HepG2 (cell line): Measurements from ENCODE around the gene TOM1L1. TPM values are rescaled to one million over a fixed set of nuclear protein-coding genes. Genes with fewer than 3 reads are reported as not detected.

Experiments
- ATAC-seq: fragments of 200-7000 bp; cut with Tn5 transposase; 3 replicates; pipeline ENCODE4 v1.9.1; 2020; ENCODE audit warnings: mild to moderate bottlenecking, moderate library complexity
- BruUV-seq: library from RNA; stranded (reverse); fragments of 400-500 nt; replicated peaks from 2 replicates; lab custom pipeline; 2021; lab: Mats Ljungman, UMichigan
- CTCF ChIA-PET: fragments of 300-600 bp; formaldehyde crosslinking; extraction: SDS; loops from one replicate; lab custom pipeline; 2021; ENCODE audit warnings: low total read pairs, inconsistent platforms, low intra/inter-chr PET ratio; lab: Yijun Ruan, JAX
- POLR2A ChIA-PET: fragments of 350-600 bp; sonication (Branson Sonifier 250); formaldehyde crosslinking; loops from one replicate; lab custom pipeline; 2020; ENCODE audit warnings: antibody characterized with exemption, inconsistent platforms; lab: Yijun Ruan, JAX
- DNase-seq: peaks from one replicate; pipeline ENCODE4 v3.0.0-alpha.2; 2015; ENCODE audit warnings: low spot score
- FAIRE-seq: peaks from 3 replicates; lab custom pipeline; 2011; peaks lifted over from hg19 to GRCh38; lab: Jason Lieb, UNC
- H2AFZ ChIP-seq: one replicate; pipeline ENCODE4 v1.6.1; 2011; ENCODE audit warnings: low read length, inconsistent platforms
- H3K27ac ChIP-seq: fragments of 300-600 bp; 3 replicates; pipeline ENCODE4 v1.8.0; 2011; ENCODE audit warnings: mixed run types, mild to moderate bottlenecking, mixed read lengths, low read length, inconsistent platforms; ENCODE audit not compliant: insufficient read depth; ENCODE audit errors: extremely low read length
- H3K27me3 ChIP-seq, 2 experiments: fragments of 200-600 bp in 1 of 2; 2 replicates in 1 of 2; 3 replicates in 1 of 2; pipeline versions ENCODE4 v1.6.0 to v1.8.0; 2011; ENCODE audit warnings: low read length in 2 of 2, mild to moderate bottlenecking in 2 of 2, moderate library complexity in 2 of 2, inconsistent platforms in 1 of 2; ENCODE audit not compliant: insufficient read depth in 2 of 2, control insufficient read depth in 1 of 2
- H3K36me3 ChIP-seq, 2 experiments: fragments of 200-600 bp in 1 of 2; replicated peaks in 1 of 2; 2 replicates in 1 of 2; 3 replicates in 1 of 2; pipeline versions ENCODE4 v1.5.1 to v1.8.0; 2011; ENCODE audit warnings: low read length in 2 of 2, inconsistent platforms in 1 of 2; ENCODE audit not compliant: insufficient read depth in 2 of 2, control insufficient read depth in 1 of 2
- H3K4me1 ChIP-seq: 2 replicates; pipeline ENCODE4 v1.5.1; 2012; ENCODE audit warnings: low read length, inconsistent platforms; ENCODE audit not compliant: insufficient read depth
- H3K4me2 ChIP-seq: 2 replicates; pipeline ENCODE4 v1.6.0; 2011; ENCODE audit warnings: low read depth, low read length, inconsistent platforms
- H3K4me3 ChIP-seq, 3 experiments: fragments of 200-600 bp in 1 of 3; sonication (generic), shearing (Covaris generic) in 1 of 3; replicated peaks in 1 of 3; 2 replicates each; pipeline ENCODE4 v1.5.1; 2011 to 2016; ENCODE audit warnings: low read length in 3 of 3, inconsistent platforms in 2 of 3, low read depth in 2 of 3, mild to moderate bottlenecking in 2 of 3, control low read depth in 1 of 3, mixed read lengths in 1 of 3; ENCODE audit not compliant: insufficient read depth in 1 of 3
- H3K79me2 ChIP-seq: one replicate; pipeline ENCODE4 v1.6.1; 2011; ENCODE audit warnings: low read length, inconsistent platforms; ENCODE audit not compliant: insufficient read depth
- H3K9ac ChIP-seq: 2 replicates; pipeline ENCODE4 v1.6.0; 2011; ENCODE audit warnings: mild to moderate bottlenecking, low read depth, low read length, inconsistent platforms; ENCODE audit not compliant: insufficient read depth
- H3K9me3 ChIP-seq: 2 replicates; pipeline ENCODE4 v1.5.1; 2012; ENCODE audit warnings: mild to moderate bottlenecking, low read length
- H4K20me1 ChIP-seq: 2 replicates; pipeline ENCODE4 v1.6.0; 2011; ENCODE audit warnings: inconsistent platforms, mild to moderate bottlenecking, low read length, moderate library complexity; ENCODE audit not compliant: insufficient read depth
- CENPT ChIP-seq: sonication (generic); formaldehyde crosslinking; IDR thresholded peaks from 2 replicates; pipeline ENCODE4 v1.8.0; 2022; ENCODE audit warnings: low read depth, mild to moderate bottlenecking, moderate library complexity, missing genetic modification reagents
- GZF1 ChIP-seq: sonication (generic); formaldehyde crosslinking; IDR thresholded peaks from 2 replicates; pipeline ENCODE4 v1.5.1; 2020; ENCODE audit warnings: mild to moderate bottlenecking, missing genetic modification reagents
- KDM2A ChIP-seq: sonication (generic); formaldehyde crosslinking; IDR thresholded peaks from 2 replicates; pipeline ENCODE4 v1.4.0; 2020; ENCODE audit warnings: low read depth, missing genetic modification reagents, borderline replicate concordance
- MAX ChIP-seq: IDR thresholded peaks from 2 replicates; pipeline ENCODE4 v1.6.1; 2012; ENCODE audit warnings: inconsistent platforms
- MXI1 ChIP-seq: IDR thresholded peaks from 3 replicates; pipeline ENCODE4 v1.6.1; 2012; ENCODE audit warnings: low read depth, low read length, inconsistent platforms, borderline replicate concordance
- PATZ1 ChIP-seq: sonication (generic); formaldehyde crosslinking; IDR thresholded peaks from 2 replicates; pipeline ENCODE4 v1.4.0; 2020; ENCODE audit warnings: missing genetic modification reagents
- SNRNP70 ChIP-seq: fragments of 200-400 bp; formaldehyde crosslinking; IDR thresholded peaks from 2 replicates; pipeline ENCODE4 v1.6.1; 2017; ENCODE audit warnings: mild to moderate bottlenecking, low read depth, low read length, moderate library complexity
- SP5 ChIP-seq: IDR thresholded peaks from 2 replicates; pipeline ENCODE4 v1.6.1; 2016; ENCODE audit warnings: low read depth, borderline replicate concordance
- ZBTB7A ChIP-seq: sonication (generic); formaldehyde crosslinking; IDR thresholded peaks from 2 replicates; pipeline ENCODE4 v1.8.0; 2022; ENCODE audit warnings: mild to moderate bottlenecking, missing genetic modification reagents
- ZNF430 ChIP-seq: sonication (generic); formaldehyde crosslinking; IDR thresholded peaks from 2 replicates; pipeline ENCODE4 v1.9.0; 2021; ENCODE audit warnings: mild to moderate bottlenecking, missing genetic modification reagents
- in situ Hi-C: cut with HindIII; loops from 2 replicates; pipeline ENCODE4 v1.10.0; 2017; ENCODE audit warnings: low pct_unique_long_range_greater_than_20kb; ENCODE audit not compliant: extremely low pct_ligation_motif_present
- intact Hi-C: fragments of 100-400 bp; cut with micrococcal nuclease; formaldehyde crosslinking; loops from one replicate; pipeline ENCODE4 v1.10.0; 2022; ENCODE audit not compliant: unreplicated experiment
- polyA plus RNA-seq, 8 experiments: library from polyadenylated mRNA; depleted of rRNA in 3 of 8; stranded (reverse) in 7 of 8; unstranded in 1 of 8; fragments of >200 nt; fragmentation: Illumina TruSeq in 4 of 8; extraction: Trizol in 4 of 8; gene quantifications; 2 replicates each; pipeline versions ENCODE4 v1.2.1 to v1.2.3, GENCODE V29; 2011 to 2016; ENCODE audit warnings: low read depth in 4 of 8, missing spikeins in 1 of 8, mixed read lengths in 1 of 8; ENCODE audit not compliant: insufficient read depth in 1 of 8
- total RNA-seq, 5 experiments: library from RNA; depleted of rRNA; stranded (reverse); fragments of >200 nt; fragmentation: Illumina TruSeq; extraction: Trizol; gene quantifications; 2 replicates each; pipeline ENCODE4 v1.2.3, GENCODE V29; 2016; ENCODE audit warnings: low read depth in 1 of 5

TOM1L1 gene
- total and polyA plus RNA-seq, 2 of the 13 experiments (the other 11 are each of a cell fraction or from before 2014, with no cell fraction given): 45.3 to 51.3 TPM

GRCh38 chr17:55002458-55002857 lies 101.8 kb downstream of the TOM1L1 start:
- no peak for ATAC-seq
- no peaks in the 10 kb centered on the region for H3K4me1 ChIP-seq
- ChIA-PET CTCF (no interaction called here), POLR2A (no interaction called here)
- TF ChIP-seq PATZ1 (CRISPR knock-in tag) (no peak), SNRNP70 (no peak), SP5 (no peak), ZNF430 (no peak), GZF1 (CRISPR knock-in tag) (no peak), ZBTB7A (CRISPR knock-in tag) (no peak), MAX (no peak), MXI1 (no peak), KDM2A (no peak), CENPT (no peak)
- intact Hi-C loops: no loop called here
- no peak overlapping the region for H3K9ac ChIP-seq
- peaks cover 2 to 18% of the 10 kb centered on the region in 2 experiments; a peak in 2 of 5 replicates for H3K36me3 ChIP-seq
- no peaks in the 10 kb centered on the region for H3K9me3 ChIP-seq
- H3K4me3 ChIP-seq: no peak overlapping the region
- no peaks in the 10 kb centered on the region for H3K27me3 ChIP-seq
- H2AFZ ChIP-seq: no peak overlapping the region
- no peak overlapping the region for H3K4me2 ChIP-seq
- no peak for FAIRE-seq
- in situ Hi-C loops: no loop called here
- no TSS peak for BruUV-seq
- no peaks in the 10 kb centered on the region for H3K79me2 ChIP-seq
- H4K20me1 ChIP-seq: no peaks in the 10 kb centered on the region
- no peak overlapping the region for H3K27ac ChIP-seq
- no peak for DNase-seq
